Measurements from ENCODE around the gene RNASE12. TPM values are rescaled to one million over a fixed set of nuclear protein-coding genes. Genes with fewer than 3 reads are reported as not detected.

The RNASE12 gene
- total and polyA plus RNA-seq, 9 of the 15 experiments (the other 6 are each of a cell fraction or from before 2014, with no cell fraction given): 0.24 TPM; not detected in 8

- TF ChIP-seq RREB1 (CRISPR knock-in tag; IDR thresholded peaks at IDR 0.05) (no peak), ZNF395 (CRISPR knock-in tag; IDR thresholded peaks at IDR 0.05) (no peak), MEF2D (tag; conservative IDR thresholded peaks at IDR 0.05; ENCODE audit: low read depth) (no peak), RAD51 (IDR thresholded peaks at IDR 0.05; ENCODE audit: borderline replicate concordance, low read depth) (peak; percentile 46; the same call in 1 of the 2 replicates), E2F8 (IDR thresholded peaks at IDR 0.05; ENCODE audit: low read depth, partially characterized antibody) (no peak), ZNF24 (IDR thresholded peaks at IDR 0.05) (no peak), DMBX1 (CRISPR knock-in tag; IDR thresholded peaks at IDR 0.05; ENCODE audit: borderline replicate concordance) (no peak), ZBTB11 (CRISPR knock-in tag; IDR thresholded peaks at IDR 0.05) (no peak), SRSF3 (IDR thresholded peaks at IDR 0.05; ENCODE audit: insufficient read depth, low read length) (no peak), PRPF4 (IDR thresholded peaks at IDR 0.05; ENCODE audit: insufficient read depth, low read depth, low read length, poor library complexity, severe bottlenecking) (no peak), PRMT5 (CRISPR knock-in tag; IDR thresholded peaks at IDR 0.05) (no peak)
Observed at GRCh38 chr14:20613094-20614037, 22.2 kb upstream of the RNASE12 start (continued).

Data from K562 (cell line).